Astrocyte (in vitro differentiated cells and primary cell): ENCODE data around the gene GDF3.

Experiments used
- EZH2 ChIP-seq: IDR thresholded peaks from 2 replicates; pipeline ENCODE4 v1.6.1; 2012; ENCODE audit warnings: mild to moderate bottlenecking, low read length, inconsistent platforms; ENCODE audit not compliant: insufficient read depth
- TF ChIP-seq, protein P1 (sequence below): IDR thresholded peaks from 2 replicates; pipeline ENCODE4 v1.5.1; 2011; ENCODE audit warnings: low read depth, mild to moderate bottlenecking, inconsistent platforms, low read length, moderate library complexity; ENCODE audit not compliant: insufficient read depth

DNA sequence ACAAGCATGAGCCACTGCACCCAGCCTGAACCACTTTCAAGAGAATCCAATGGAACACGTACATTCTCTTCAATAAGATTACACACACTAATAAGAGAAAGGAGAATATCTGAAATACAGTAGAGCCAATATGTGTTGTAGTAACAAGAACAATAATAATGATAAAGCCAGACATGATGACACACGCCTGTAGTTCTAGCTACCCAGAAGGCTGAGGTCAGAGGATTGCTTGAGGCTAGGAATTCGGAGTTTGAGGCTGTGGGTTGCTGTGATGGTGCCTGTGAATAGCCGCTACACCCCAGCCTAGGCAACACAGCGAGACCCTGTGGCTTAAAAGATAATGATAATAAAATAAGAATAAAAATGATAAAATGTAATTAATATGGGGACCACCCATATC is 45.5 kb downstream of the GDF3 start:
- TF ChIP-seq, protein P1, sequence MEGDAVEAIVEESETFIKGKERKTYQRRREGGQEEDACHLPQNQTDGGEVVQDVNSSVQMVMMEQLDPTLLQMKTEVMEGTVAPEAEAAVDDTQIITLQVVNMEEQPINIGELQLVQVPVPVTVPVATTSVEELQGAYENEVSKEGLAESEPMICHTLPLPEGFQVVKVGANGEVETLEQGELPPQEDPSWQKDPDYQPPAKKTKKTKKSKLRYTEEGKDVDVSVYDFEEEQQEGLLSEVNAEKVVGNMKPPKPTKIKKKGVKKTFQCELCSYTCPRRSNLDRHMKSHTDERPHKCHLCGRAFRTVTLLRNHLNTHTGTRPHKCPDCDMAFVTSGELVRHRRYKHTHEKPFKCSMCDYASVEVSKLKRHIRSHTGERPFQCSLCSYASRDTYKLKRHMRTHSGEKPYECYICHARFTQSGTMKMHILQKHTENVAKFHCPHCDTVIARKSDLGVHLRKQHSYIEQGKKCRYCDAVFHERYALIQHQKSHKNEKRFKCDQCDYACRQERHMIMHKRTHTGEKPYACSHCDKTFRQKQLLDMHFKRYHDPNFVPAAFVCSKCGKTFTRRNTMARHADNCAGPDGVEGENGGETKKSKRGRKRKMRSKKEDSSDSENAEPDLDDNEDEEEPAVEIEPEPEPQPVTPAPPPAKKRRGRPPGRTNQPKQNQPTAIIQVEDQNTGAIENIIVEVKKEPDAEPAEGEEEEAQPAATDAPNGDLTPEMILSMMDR = no peak
- no peak for TF ChIP-seq EZH2
